ENCODE measurements around the gene PRR7.

The PRR7 gene

GRCh38 chr5:177494346-177495195 lies 48.0 kb downstream of the PRR7 start:
- 0 out of 2 replicates have a peak, but pooled peaks have one; percentile 20 for TF ChIP-seq CTCF (IDR thresholded peaks at IDR 0.05)

- TF ChIP-seq CTCF (IDR thresholded peaks at IDR 0.05): no peak
Observed at GRCh38 chr5:177495243-177496060, 48.8 kb downstream of the PRR7 start.

- TF ChIP-seq CTCF (IDR thresholded peaks at IDR 0.05): no peak
Observed at GRCh38 chr5:177496070-177496726, 49.6 kb downstream of the PRR7 start.

GRCh38 chr5:177496727-177497291 lies 50.2 kb downstream of the PRR7 start:
- no peak for TF ChIP-seq CTCF (IDR thresholded peaks at IDR 0.05)

GRCh38 chr5:177497292-177498012 lies 50.8 kb downstream of the PRR7 start, which contains the start of gene PDLIM7:
Gene PDLIM7 (minus strand): TSS chr5:177497604. CDS start chr5:177496512, 1,092 bp downstream.
- peak; percentile 16; the same call in 1 of the 2 replicates for TF ChIP-seq CTCF (IDR thresholded peaks at IDR 0.05)

- TF ChIP-seq CTCF (IDR thresholded peaks at IDR 0.05): no peak
Observed at GRCh38 chr5:177498013-177498787, 51.6 kb downstream of the PRR7 start.
